Right lobe of liver (tissue), 6 donors: ENCODE data around the gene ELP2. TPM values are rescaled to one million over a fixed set of nuclear protein-coding genes. Genes with fewer than 3 reads are reported as not detected.
A peak's percentile ranks its signal among the peaks of the same experiment; 100 is the strongest.
"Not testable (repeated sequence)": the region's sequence is repeated elsewhere in the genome, so short reads cannot be mapped to it uniquely, and the experiment has no call there.

ENCODE experiments used
- ATAC-seq, 4 donors: fragments of 200-7000 bp; cut with Tn5 transposase; one replicate each; pipeline ENCODE4 v1.9.1; 2020; ENCODE audit warnings: mild to moderate bottlenecking in 4 of 4, moderate library complexity in 4 of 4
- DNase-seq, 3 donors: peaks; one replicate each; pipeline ENCODE4 v3.0.0-alpha.2; 2020
- H3K27ac ChIP-seq, 3 donors: fragments of 200-600 bp; one replicate each; pipeline ENCODE4 v1.8.0; 2022
- H3K27me3 ChIP-seq, 2 donors: fragments of 200-600 bp; one replicate each; pipeline ENCODE4 v1.8.0; 2022
- H3K36me3 ChIP-seq, 4 donors: fragments of 200-600 bp; sonication (generic) in 1 of 4; one replicate each; pipeline versions ENCODE4 v1.5.1 to v1.8.0; 2017 to 2022; ENCODE audit warnings: control low read depth in 1 of 4
- H3K4me1 ChIP-seq, 4 donors: fragments of 200-600 bp; sonication (generic) in 1 of 4; one replicate each; pipeline versions ENCODE4 v1.5.1 to v1.8.0; 2017 to 2022; ENCODE audit warnings: control low read depth in 1 of 4
- H3K4me3 ChIP-seq, 3 donors: fragments of 200-600 bp; one replicate each; pipeline ENCODE4 v1.8.0; 2022
- H3K9me3 ChIP-seq, 4 donors: fragments of 200-600 bp; sonication (generic) in 1 of 4; one replicate each; pipeline versions ENCODE4 v1.5.1 to v1.8.0; 2017 to 2022; ENCODE audit warnings: control low read depth in 1 of 4
- POLR2A ChIP-seq: fragments of 450-650 bp; IDR thresholded peaks from one replicate; pipeline ENCODE4 v1.6.1; 2017; ENCODE audit warnings: antibody characterized with exemption, mild to moderate bottlenecking
- WGBS: methylation state at CpG from one replicate; pipeline ENCODE4 v1.1.6; 2018; ENCODE audit warnings: low coverage, low lambda C conversion rate; ENCODE audit not compliant: insufficient coverage; ENCODE audit errors: missing lambda C conversion rate; 5-methylcytosine and 5-hydroxymethylcytosine counted together
- intact Hi-C, 2 donors: fragments of 100-400 bp; cut with DNase I; formaldehyde crosslinking; loops; one replicate each; pipeline versions ENCODE4 v1.11.2 to v1.14.1; 2022
- total RNA-seq, 6 experiments: library from RNA; depleted of rRNA in 2 of 6; stranded (reverse); fragments of >200 nt in 2 of 6; fragmentation: NEBNext Ultra II Directional in 3 of 6; extraction: Animal tissue kit (Norgen Biotek cat#: 25700) in 3 of 6; gene quantifications; one replicate each; pipeline versions ENCODE4 v1.1.0 to v1.2.4, GENCODE V29; 2016 to 2023
- TF ChIP-seq, protein P1 (sequence below), 4 donors: fragments of 200-600 bp in 3 of 4; fragments of 450-650 bp in 1 of 4; IDR thresholded peaks; one replicate each; pipeline versions ENCODE4 v1.5.1 to v1.8.0; 2016 to 2022; ENCODE audit warnings: antibody characterized with exemption in 4 of 4, mild to moderate bottlenecking in 2 of 4
- donor health status: DM: no; HTN: yes; CAD: no.
- donor health status: DM: no; HTN: no; CAD: no.
- donor health status: DM: no; HTN: no; CAD: no.
- donor health status: DM: no; HTN: yes; CAD: no.
- donor health status: DM: no; HTN: yes; CAD: no.

Gene ELP2
- total RNA-seq, 6 experiments from 2014 or later = 26.9 to 58.7 (median 50.3) TPM

DNA sequence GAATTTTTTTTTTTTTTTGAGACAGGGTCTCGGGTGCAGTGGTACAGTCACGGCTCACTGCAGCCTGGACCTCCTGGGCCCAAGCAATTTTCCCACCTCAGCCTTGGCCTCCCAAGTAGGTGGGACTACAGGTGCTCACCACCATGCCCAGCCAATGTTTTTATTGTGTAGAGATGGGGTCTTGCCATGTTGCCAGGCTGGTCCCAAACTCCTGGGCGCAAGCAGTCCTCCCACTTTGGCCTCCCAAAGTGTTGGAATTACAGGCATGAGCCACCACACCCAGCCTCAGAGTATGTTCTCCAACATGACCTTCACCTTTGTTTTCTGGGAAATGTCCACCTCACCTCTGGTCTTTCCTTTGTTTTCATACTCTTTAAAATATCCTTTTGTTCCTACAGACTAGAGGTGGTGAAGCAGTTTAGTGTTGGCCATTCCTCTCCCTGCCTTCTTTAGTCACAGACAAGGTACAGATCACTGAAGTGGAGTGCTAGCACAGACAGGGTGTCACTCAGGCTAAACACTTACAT is 38.1 kb downstream of the ELP2 start:
- Histone ChIP-seq H3K9me3 (no peaks in the 10 kb centered on the region), H3K27ac (no peak overlapping the region), H3K4me3 (no peak overlapping the region), H3K36me3 (peaks cover 0 to 47% (median 13%) of the 10 kb centered on the region in 4 donors), H3K4me1 (peaks cover 0 to 24% (median 3%) of the 10 kb centered on the region in 4 donors), H3K27me3 (no peaks in the 10 kb centered on the region)
- intact Hi-C loops = no loop called here
- DNase-seq (no peak), ATAC-seq (no peak)
- WGBS = 100% methylated on average over 1 of the region's 3 CpGs
- TF ChIP-seq, protein P1, sequence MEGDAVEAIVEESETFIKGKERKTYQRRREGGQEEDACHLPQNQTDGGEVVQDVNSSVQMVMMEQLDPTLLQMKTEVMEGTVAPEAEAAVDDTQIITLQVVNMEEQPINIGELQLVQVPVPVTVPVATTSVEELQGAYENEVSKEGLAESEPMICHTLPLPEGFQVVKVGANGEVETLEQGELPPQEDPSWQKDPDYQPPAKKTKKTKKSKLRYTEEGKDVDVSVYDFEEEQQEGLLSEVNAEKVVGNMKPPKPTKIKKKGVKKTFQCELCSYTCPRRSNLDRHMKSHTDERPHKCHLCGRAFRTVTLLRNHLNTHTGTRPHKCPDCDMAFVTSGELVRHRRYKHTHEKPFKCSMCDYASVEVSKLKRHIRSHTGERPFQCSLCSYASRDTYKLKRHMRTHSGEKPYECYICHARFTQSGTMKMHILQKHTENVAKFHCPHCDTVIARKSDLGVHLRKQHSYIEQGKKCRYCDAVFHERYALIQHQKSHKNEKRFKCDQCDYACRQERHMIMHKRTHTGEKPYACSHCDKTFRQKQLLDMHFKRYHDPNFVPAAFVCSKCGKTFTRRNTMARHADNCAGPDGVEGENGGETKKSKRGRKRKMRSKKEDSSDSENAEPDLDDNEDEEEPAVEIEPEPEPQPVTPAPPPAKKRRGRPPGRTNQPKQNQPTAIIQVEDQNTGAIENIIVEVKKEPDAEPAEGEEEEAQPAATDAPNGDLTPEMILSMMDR (IDR thresholded peaks at IDR 0.05) = no peak
- no peak for TF ChIP-seq POLR2A

DNA sequence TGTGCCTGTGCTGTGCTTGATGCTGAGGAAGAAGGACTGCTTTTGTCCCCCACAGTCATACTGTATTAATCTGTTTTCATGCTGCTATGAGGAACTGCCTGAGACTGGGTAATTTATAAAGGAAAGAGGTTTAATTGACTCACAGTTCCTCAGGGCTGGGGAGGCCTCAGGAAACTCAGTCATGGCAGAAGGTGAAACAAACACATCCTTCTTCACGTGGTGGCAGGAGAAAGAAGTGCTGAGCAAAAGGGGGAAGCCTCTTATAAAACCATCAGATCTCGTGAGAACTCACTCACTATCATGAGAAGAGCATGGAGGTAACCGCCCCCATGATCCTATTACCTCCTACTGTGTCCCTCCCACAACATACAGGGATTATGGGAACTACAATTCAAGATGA is 38.6 kb downstream of the ELP2 start:
- H3K4me1 ChIP-seq = peaks cover 0 to 24% (median 3%) of the 10 kb centered on the region in 4 donors
- 71% methylated on average over 3 of the region's 3 CpGs for WGBS
- DNase-seq, H3K9me3 ChIP-seq, ATAC-seq, H3K27ac ChIP-seq, H3K4me3 ChIP-seq, H3K27me3 ChIP-seq, intact Hi-C loops: not testable (repeated sequence)
- peaks cover 0 to 50% (median 12%) of the 10 kb centered on the region in 4 donors for H3K36me3 ChIP-seq

DNA sequence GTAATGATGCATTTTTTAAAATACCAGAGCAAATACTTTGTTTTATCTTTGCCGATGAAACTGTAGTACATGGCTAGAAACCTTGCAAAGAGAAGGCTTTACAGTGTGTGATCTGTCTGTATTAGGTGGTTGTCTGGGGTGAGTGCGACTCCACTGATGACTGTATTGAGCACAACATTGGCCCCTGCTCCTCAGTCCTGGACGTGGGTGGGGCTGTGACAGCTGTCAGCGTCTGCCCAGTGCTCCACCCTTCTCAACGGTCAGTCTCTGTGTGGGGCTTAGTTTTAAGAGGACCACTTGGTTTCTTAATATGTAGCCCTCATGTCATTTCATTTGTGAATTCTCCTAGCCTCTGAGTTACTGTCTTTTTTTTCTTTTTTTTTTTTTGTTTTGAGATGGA is 40.2 kb downstream of the ELP2 start:
- Histone ChIP-seq H3K27me3 (no peaks in the 10 kb centered on the region), H3K4me1 (peaks cover 0 to 14% (median 2%) of the 10 kb centered on the region in 4 donors), H3K9me3 (no peaks in the 10 kb centered on the region), H3K27ac (no peak overlapping the region), H3K4me3 (no peak overlapping the region), H3K36me3 (peaks cover 0 to 63% (median 12%) of the 10 kb centered on the region in 4 donors)
- intact Hi-C loops = no loop called here
- DNase-seq (no peak), ATAC-seq (no peak)
- TF ChIP-seq, protein P1 (IDR thresholded peaks at IDR 0.05) = no peak
- TF ChIP-seq POLR2A = no peak
- 88% methylated on average over 4 of the region's 5 CpGs for WGBS

DNA sequence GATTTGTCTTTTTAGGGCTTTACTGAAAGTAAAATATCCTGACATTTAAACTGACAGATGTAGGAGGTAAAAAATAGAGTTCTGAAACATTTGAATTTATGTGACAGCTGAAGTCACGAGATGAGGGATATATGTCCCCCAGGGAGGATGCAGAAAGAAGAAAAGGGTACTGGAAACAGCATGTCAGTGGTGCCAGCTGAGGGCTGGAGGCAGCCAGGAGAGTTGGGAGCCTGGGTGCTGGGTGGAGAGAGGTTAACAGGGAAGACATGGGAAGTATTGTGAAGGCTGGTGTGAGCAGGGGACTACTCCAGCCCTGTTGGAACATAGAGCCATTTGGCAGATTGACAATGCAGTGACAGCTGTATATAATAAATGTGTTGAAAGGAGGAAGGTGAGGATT is 45.8 kb downstream of the ELP2 start:
- H3K36me3 ChIP-seq = peaks cover 0 to 42% (median 9%) of the 10 kb centered on the region in 4 donors
- intact Hi-C loops = no loop called here
- ATAC-seq = peak; percentile 34 to 54 (median 48)
- H3K4me1 ChIP-seq = peaks cover 0 to 28% (median 8%) of the 10 kb centered on the region in 4 donors
- DNase-seq = no peak
- TF ChIP-seq, protein P1 (IDR thresholded peaks at IDR 0.05) = no peak
- TF ChIP-seq POLR2A = no peak
- peak overlapping the region; percentile 49 to 96 (median 92) for H3K27ac ChIP-seq
- H3K27me3 ChIP-seq = no peaks in the 10 kb centered on the region
- 24% methylated on average over 1 of the region's 1 CpG for WGBS
- no peak overlapping the region for H3K4me3 ChIP-seq
- no peaks in the 10 kb centered on the region for H3K9me3 ChIP-seq

DNA sequence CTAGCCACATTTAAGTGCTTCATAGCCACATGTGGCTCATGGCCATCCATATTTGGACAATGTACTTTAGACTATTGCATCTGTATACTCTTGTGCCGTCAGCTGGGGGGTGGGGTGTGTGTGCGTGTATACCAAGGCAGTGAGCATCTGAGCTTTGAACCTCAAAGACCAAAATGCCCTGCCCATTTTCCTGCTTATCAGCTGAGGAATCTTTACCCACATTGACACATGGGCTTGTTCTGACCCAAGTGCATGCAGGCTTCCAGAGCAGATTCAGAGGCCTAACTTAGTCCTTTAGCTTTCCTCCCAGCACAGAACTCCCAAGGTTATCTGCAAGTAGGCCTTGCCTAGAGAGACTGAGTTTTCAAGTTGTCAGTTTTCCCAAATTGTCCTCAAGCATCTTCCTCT is 46.5 kb downstream of the ELP2 start:
- H3K27ac ChIP-seq = peak overlapping the region; percentile 33 to 96 (median 92)
- H3K4me3 ChIP-seq = no peak overlapping the region
- peak; percentile 36 for TF ChIP-seq POLR2A
- TF ChIP-seq, protein P1 (IDR thresholded peaks at IDR 0.05) = no peak
- peak; percentile 91 to 97 (median 95) for ATAC-seq
- H3K36me3 ChIP-seq = peaks cover 0 to 35% (median 5%) of the 10 kb centered on the region in 4 donors
- WGBS = no CpG with 5 or more reads among the region's 2 CpGs
- intact Hi-C loops = no loop called here
- H3K4me1 ChIP-seq = peaks cover 0 to 28% (median 8%) of the 10 kb centered on the region in 4 donors
- DNase-seq = peak; percentile 87 to 95 (median 91)
- H3K27me3 ChIP-seq = no peaks in the 10 kb centered on the region
- H3K9me3 ChIP-seq = no peaks in the 10 kb centered on the region
